NCI-H345 (cell line): ENCODE data around the gene CDC14A.

Experiments
- DNase-seq: peaks from one replicate; lab custom pipeline; 2025; lab: John Stamatoyannopoulos, UW

The CDC14A gene

DNA sequence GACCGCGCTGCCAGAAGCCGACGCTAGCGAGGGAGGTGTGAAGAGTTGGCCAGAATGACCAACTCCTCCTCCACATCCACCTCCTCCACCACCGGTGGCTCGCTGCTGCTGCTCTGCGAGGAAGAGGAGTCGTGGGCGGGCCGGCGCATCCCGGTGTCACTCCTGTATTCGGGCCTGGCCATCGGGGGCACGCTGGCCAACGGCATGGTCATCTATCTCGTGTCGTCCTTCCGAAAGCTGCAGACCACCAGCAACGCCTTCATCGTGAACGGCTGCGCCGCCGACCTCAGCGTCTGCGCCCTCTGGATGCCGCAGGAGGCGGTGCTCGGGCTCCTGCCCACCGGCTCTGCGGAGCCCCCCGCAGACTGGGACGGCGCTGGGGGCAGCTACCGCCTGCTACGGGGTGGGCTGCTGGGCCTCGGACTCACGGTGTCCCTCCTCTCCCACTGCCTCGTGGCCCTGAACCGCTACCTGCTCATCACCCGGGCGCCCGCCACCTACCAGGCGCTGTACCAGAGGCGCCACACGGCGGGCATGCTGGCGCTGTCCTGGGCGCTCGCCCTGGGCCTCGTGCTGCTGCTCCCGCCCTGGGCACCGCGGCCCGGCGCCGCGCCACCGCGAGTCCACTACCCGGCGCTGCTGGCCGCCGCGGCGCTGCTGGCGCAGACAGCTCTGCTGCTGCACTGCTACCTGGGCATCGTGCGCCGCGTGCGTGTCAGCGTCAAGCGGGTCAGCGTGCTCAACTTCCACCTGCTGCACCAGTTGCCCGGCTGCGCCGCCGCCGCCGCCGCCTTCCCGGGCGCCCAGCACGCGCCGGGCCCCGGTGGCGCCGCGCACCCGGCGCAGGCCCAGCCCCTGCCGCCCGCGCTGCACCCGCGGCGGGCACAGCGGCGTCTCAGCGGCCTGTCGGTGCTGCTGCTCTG lies 186.9 kb downstream of the CDC14A start:
- DNase-seq = peak; percentile 35

GRCh38 chr1:100539836-100540536 lies 187.7 kb downstream of the CDC14A start:
- no peak for DNase-seq

GRCh38 chr1:100542285-100542684 lies 190.0 kb downstream of the CDC14A start:
- DNase-seq = no peak

DNA sequence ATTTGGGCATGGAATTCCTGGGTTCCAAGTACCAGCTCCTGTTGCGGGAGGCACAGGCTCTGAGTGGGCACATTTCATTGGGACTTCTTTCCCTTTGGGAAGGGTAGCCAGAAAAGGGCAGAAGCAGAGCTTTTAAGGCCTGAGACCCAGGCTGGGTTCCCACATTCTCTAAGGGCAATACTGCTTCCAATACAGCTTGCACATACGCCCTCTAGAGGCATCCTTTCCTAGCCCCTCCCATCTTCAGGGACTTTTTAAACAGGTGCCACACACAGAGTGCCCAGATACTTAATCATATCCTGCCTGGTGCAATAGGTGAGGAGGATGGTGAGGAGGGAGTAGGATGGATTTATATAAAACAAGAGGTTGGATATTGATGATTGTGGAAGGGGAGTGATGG lies 191.3 kb downstream of the CDC14A start:
- no peak for DNase-seq

DNA sequence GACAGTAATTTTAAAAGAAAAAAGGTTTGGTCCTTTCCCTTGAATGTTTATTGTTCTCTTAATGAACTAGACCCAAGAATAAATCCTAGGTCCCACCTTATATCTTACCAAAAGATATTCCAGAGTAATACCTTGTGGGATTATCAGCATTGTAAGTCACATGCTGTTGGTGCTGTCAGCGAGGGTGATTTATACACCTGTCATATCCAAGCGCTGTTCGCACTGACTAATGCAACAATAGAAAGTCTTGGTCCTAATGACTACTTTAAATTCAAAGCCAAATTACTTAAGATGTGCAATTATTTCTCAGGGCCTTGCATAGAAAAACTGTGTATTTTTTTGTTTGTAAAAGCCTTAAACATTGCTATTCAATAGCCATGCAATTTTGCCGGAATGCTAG lies 192.5 kb downstream of the CDC14A start:
- no peak for DNase-seq

DNA sequence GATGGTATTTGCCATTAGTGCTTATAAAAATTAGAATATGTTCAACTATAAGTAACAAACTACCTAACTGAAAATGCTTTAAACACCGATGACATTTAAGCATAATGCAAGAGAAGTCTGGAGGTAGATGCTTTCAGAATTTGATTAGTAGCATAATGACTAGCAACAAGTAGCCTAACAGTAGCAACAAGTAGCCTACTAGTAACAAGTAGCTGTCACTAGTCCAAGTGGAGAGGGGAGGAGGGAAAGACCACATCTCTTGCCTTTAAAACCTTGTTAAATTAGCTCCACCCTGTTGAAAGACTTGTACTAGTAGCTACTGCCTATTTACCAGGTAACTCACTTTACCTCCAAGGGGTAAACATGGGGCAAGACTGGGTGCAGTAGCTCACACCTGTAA lies 193.5 kb downstream of the CDC14A start:
- no peak for DNase-seq

- no peak for DNase-seq
These were observed 199.7 kb downstream of the CDC14A start for GRCh38 chr1:100552031-100552430.

- DNase-seq = no peak
These were observed 200.6 kb downstream of the CDC14A start for GRCh38 chr1:100552922-100553321.

- DNase-seq = no peak
These were observed 203.9 kb downstream of the CDC14A start for GRCh38 chr1:100556181-100556580.

DNA sequence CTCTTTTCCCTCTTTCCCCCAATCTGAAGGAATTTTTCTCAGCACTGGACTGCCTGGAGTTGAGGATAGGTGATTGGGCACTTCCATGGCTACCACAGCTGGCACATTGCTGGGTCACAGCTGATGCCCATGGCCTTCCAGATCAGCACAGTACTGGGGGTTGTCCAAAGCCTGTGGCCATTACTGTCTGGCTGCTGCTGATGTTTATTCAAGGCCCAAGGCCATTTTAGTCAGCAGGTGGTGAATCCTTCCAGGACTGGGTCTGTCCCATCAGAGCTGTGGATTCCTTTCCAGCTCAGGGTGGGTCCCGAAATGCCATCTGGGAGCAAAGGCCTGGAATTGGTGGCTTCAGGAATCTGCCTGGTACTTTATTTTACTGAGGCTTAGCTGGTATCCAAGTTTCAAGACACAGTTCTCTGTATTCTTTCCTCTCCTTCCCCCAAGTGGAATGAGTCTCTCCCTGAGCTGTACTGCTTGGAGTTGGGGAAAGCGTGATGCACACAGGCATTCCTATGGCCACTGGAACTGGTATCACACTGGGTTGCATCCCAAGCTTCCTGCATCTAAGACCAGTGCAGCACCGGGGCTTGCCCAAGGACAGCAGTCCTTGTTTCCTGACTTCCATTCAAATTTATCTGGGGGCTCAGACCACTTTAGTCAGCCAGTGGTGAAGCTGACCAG lies 204.8 kb downstream of the CDC14A start:
- no peak for DNase-seq

DNA sequence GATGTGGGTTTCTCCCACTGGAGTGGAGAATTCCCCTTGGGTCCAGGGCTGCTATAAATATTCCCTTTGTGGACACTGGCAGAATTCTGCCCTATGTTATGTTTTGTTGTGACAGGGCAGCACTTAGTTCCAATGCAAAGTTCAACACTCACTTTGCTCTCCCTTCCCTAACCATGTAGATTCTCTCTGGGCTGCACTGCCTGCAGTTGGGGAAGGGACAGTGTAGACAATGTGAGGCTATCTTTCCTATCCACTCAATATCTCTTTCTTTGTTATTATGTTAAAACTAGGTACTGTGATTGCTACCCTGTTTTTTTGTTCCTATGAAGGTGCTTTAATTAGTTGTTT lies 205.3 kb downstream of the CDC14A start:
- DNase-seq = no peak

- DNase-seq = no peak
These were observed 213.2 kb downstream of the CDC14A start for GRCh38 chr1:100565533-100565932.

- no peak for DNase-seq
These were observed 213.8 kb downstream of the CDC14A start for GRCh38 chr1:100565937-100566699.

DNA sequence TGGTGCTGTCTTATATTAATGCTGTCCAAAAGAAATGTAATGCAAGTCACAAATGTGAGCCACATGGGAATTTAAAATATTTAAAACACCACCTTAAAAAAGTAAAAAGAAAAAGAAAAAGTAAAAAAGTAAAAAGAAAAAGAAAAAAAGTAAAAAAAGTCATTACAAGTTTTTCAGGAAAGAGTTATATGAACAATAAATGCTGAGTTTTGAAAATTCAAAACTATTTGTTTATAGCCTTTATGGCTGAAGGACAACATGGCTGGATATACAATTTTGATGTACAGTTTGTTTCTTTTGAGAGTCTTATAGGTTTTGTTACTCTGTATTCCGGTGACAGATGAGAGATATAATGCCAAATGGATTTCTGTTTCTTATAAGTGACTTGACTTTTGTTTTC lies 214.8 kb downstream of the CDC14A start:
- DNase-seq = no peak
